CD14-positive monocyte (primary cell): ENCODE measurements around the gene ZYG11A. TPM values are rescaled to one million over a fixed set of nuclear protein-coding genes. Genes with fewer than 3 reads are reported as not detected.

Source experiments
- DNase-seq, 3 donors: peaks; one replicate each; pipeline ENCODE4 v3.0.0-alpha.2; 2011 to 2022
- H2AFZ ChIP-seq: 2 replicates; pipeline ENCODE4 v1.6.0; 2012; ENCODE audit warnings: mild to moderate bottlenecking, low read depth, low read length, inconsistent platforms; ENCODE audit not compliant: insufficient read depth, poor library complexity, severe bottlenecking
- H3K27ac ChIP-seq, 2 donors: 1 replicate in 1 of 2; 2 replicates in 1 of 2; pipeline ENCODE4 v1.5.1; 2012 to 2013; ENCODE audit warnings: low read length in 2 of 2, control low read depth in 1 of 2, inconsistent platforms in 1 of 2, low read depth in 1 of 2, mild to moderate bottlenecking in 1 of 2
- H3K27me3 ChIP-seq, 2 donors: one replicate each; pipeline versions ENCODE4 v1.6.0 to v1.6.1; 2011 to 2013; ENCODE audit warnings: low read length in 2 of 2; ENCODE audit not compliant: control insufficient read depth in 2 of 2, insufficient read depth in 2 of 2
- H3K36me3 ChIP-seq, 2 donors: replicated peaks in 1 of 2; 1 replicate in 1 of 2; 2 replicates in 1 of 2; pipeline versions ENCODE4 v1.5.1 to v1.6.1; 2012 to 2013; ENCODE audit warnings: low read length in 2 of 2, control low read depth in 1 of 2, inconsistent platforms in 1 of 2, mild to moderate bottlenecking in 1 of 2; ENCODE audit not compliant: insufficient read depth in 2 of 2, control insufficient read depth in 1 of 2
- H3K4me1 ChIP-seq, 2 donors: 1 replicate in 1 of 2; 2 replicates in 1 of 2; pipeline versions ENCODE4 v1.5.1 to v1.6.1; 2012 to 2013; ENCODE audit warnings: low read length in 2 of 2, control low read depth in 1 of 2, inconsistent platforms in 1 of 2, mild to moderate bottlenecking in 1 of 2, moderate library complexity in 1 of 2; ENCODE audit not compliant: insufficient read depth in 2 of 2, control insufficient read depth in 1 of 2
- H3K4me2 ChIP-seq: replicated peaks from 2 replicates; pipeline ENCODE3; 2012; ENCODE audit warnings: low read length, moderate library complexity, mild to moderate bottlenecking; ENCODE audit not compliant: poor library complexity, severe bottlenecking; ENCODE audit errors: extremely low read depth
- H3K4me3 ChIP-seq, 3 experiments: fragments of 200-600 bp in 1 of 3; sonication (generic) in 1 of 3; replicated peaks in 1 of 3; 1 replicate in 2 of 3; 2 replicates in 1 of 3; pipeline ENCODE4 v1.5.1; 2011 to 2013; ENCODE audit warnings: low read length in 3 of 3, mild to moderate bottlenecking in 3 of 3, control low read depth in 2 of 3, low read depth in 2 of 3, inconsistent platforms in 1 of 3, moderate library complexity in 1 of 3
- H3K79me2 ChIP-seq: 2 replicates; pipeline ENCODE4 v1.6.0; 2012; ENCODE audit warnings: mild to moderate bottlenecking, control low read depth, inconsistent platforms, low read length, moderate library complexity; ENCODE audit not compliant: insufficient read depth
- H3K9ac ChIP-seq: 2 replicates; pipeline ENCODE4 v1.6.0; 2017; ENCODE audit warnings: low read length, mild to moderate bottlenecking; ENCODE audit not compliant: insufficient read depth, poor library complexity, severe bottlenecking
- H3K9me3 ChIP-seq, 2 donors: replicated peaks in 1 of 2; 1 replicate in 1 of 2; 2 replicates in 1 of 2; pipeline versions ENCODE4 v1.5.1 to v1.6.1; 2012 to 2013; ENCODE audit warnings: low read length in 2 of 2, control low read depth in 1 of 2; ENCODE audit not compliant: control insufficient read depth in 1 of 2, insufficient read depth in 1 of 2
- H4K20me1 ChIP-seq: 2 replicates; pipeline ENCODE4 v1.6.0; 2012; ENCODE audit warnings: mild to moderate bottlenecking, low read length, control low read depth, moderate library complexity; ENCODE audit not compliant: insufficient read depth
- H3K27ac Mint-ChIP-seq, 7 donors: one replicate each; pipeline ENCODE4 v1.8.0; 2020; ENCODE audit warnings: mild to moderate bottlenecking in 7 of 7, mixed read lengths in 7 of 7, moderate library complexity in 6 of 7, inconsistent platforms in 2 of 7
- H3K27me3 Mint-ChIP-seq, 3 donors: one replicate each; pipeline ENCODE4 v1.8.0; 2021 to 2022; ENCODE audit warnings: low read depth in 3 of 3, mild to moderate bottlenecking in 3 of 3, mixed read lengths in 3 of 3, moderate library complexity in 3 of 3, inconsistent platforms in 1 of 3
- H3K36me3 Mint-ChIP-seq, 2 donors: one replicate each; pipeline ENCODE4 v1.8.0; 2020; ENCODE audit warnings: mixed read lengths in 2 of 2, inconsistent platforms in 1 of 2, mild to moderate bottlenecking in 1 of 2
- H3K4me1 Mint-ChIP-seq: one replicate; pipeline ENCODE4 v1.8.0; 2020; ENCODE audit warnings: mild to moderate bottlenecking, mixed read lengths
- H3K4me3 Mint-ChIP-seq, 2 donors: one replicate each; pipeline ENCODE4 v1.8.0; 2020; ENCODE audit warnings: mild to moderate bottlenecking in 2 of 2, mixed read lengths in 2 of 2, moderate library complexity in 1 of 2
- H3K9me3 Mint-ChIP-seq, 7 donors: one replicate each; pipeline ENCODE4 v1.8.0; 2020 to 2022; ENCODE audit warnings: mixed read lengths in 7 of 7, mild to moderate bottlenecking in 6 of 7, moderate library complexity in 6 of 7, inconsistent platforms in 2 of 7
- CTCF ChIP-seq: fragments of 200-600 bp; IDR thresholded peaks from one replicate; pipeline ENCODE4 v1.8.0; 2022; ENCODE audit warnings: antibody characterized with exemption, mild to moderate bottlenecking
- WGBS: methylation state at CpG from one replicate; pipeline ENCODE4 v1.1.5; 2013; ENCODE audit warnings: missing lambda C conversion rate; ENCODE audit not compliant: insufficient coverage; 5-methylcytosine and 5-hydroxymethylcytosine counted together
- intact Hi-C, 2 donors: fragments of 100-400 bp; cut with micrococcal nuclease; formaldehyde crosslinking; loops; one replicate each; pipeline versions ENCODE4 v1.15.0 to v1.15.1; 2023
- polyA plus RNA-seq, 3 donors: library from polyadenylated mRNA; depleted of rRNA in 1 of 3; unstranded in 2 of 3; stranded (reverse) in 1 of 3; fragments of 300-500 nt in 2 of 3; fragments of >200 nt in 1 of 3; fragmentation: Illumina TruSeq in 2 of 3; gene quantifications; 1 replicate in 2 of 3; 2 replicates in 1 of 3; pipeline ENCODE4 v1.2.3, GENCODE V29; 2012 to 2021

Gene ZYG11A
- polyA plus RNA-seq, 3 donors, result not detected

DNA sequence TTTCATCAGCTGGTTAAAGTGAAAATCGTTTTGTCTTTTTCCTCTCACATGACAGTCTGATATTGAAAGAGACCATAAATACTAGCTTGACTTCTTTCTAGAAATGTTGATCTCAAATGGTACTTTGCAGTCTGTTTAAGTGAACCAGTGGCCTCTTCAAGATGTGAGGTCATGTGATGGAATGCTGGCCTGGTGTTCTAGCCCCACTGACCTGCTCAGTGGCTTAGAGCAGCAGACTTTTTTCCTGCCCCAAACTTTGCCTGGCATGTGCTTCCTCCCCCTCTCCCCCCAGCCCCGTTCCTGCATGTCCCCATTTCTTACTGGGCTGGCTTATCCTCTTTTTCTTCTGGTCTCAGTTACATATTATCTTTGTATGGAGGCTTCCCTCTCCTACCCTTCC is 34.3 kb downstream of the ZYG11A start:
- Histone ChIP-seq H3K27me3 (no peaks in the 10 kb centered on the region), H3K36me3 (no peaks in the 10 kb centered on the region), H3K4me2 (no peak overlapping the region), H3K27ac (no peak overlapping the region), H3K79me2 (no peaks in the 10 kb centered on the region), H3K4me1 (no peaks in the 10 kb centered on the region), H4K20me1 (no peaks in the 10 kb centered on the region), H2AFZ (no peak overlapping the region), H3K9me3 (no peaks in the 10 kb centered on the region), H3K9ac (no peak overlapping the region), H3K4me3 (no peak overlapping the region)
- Mint-ChIP-seq H3K36me3 (no peaks in the 10 kb centered on the region), H3K4me3 (no peak overlapping the region), H3K27ac (no peak overlapping the region), H3K4me1 (no peaks in the 10 kb centered on the region), H3K27me3 (peaks cover 0 to 8% (median 4%) of the 10 kb centered on the region in 3 donors), H3K9me3 (no peaks in the 10 kb centered on the region)
- intact Hi-C loops, result no loop called here
- TF ChIP-seq CTCF, result no peak
- DNase-seq, result no peak
- 60% methylated on average over 1 of the region's 2 CpGs for WGBS

GRCh38 chr1:52877554-52877953 is 35.0 kb downstream of the ZYG11A start:
- peaks cover 0 to 8% (median 3%) of the 10 kb centered on the region in 3 donors for H3K27me3 Mint-ChIP-seq
- no peak overlapping the region for H3K4me3 Mint-ChIP-seq
- no peak for TF ChIP-seq CTCF
- H3K27ac Mint-ChIP-seq, result no peak overlapping the region
- Histone ChIP-seq H3K36me3 (no peaks in the 10 kb centered on the region), H3K4me1 (no peaks in the 10 kb centered on the region), H3K27ac (no peak overlapping the region), H3K27me3 (no peaks in the 10 kb centered on the region), H2AFZ (no peak overlapping the region), H3K79me2 (no peaks in the 10 kb centered on the region), H3K9me3 (no peaks in the 10 kb centered on the region), H4K20me1 (no peaks in the 10 kb centered on the region), H3K9ac (no peak overlapping the region), H3K4me3 (no peak overlapping the region), H3K4me2 (no peak overlapping the region)
- no peaks in the 10 kb centered on the region for H3K36me3 Mint-ChIP-seq
- no peak for DNase-seq
- no peaks in the 10 kb centered on the region for H3K9me3 Mint-ChIP-seq
- H3K4me1 Mint-ChIP-seq, result no peaks in the 10 kb centered on the region
- intact Hi-C loops, result no loop called here
- WGBS, result no CpG with 5 or more reads among the region's 3 CpGs
